ENCODE results near the gene DNAH11.
"Not testable (repeated sequence)": the region's sequence is repeated elsewhere in the genome, so short reads cannot be mapped to it uniquely, and the experiment has no call there.

Gene DNAH11

DNA sequence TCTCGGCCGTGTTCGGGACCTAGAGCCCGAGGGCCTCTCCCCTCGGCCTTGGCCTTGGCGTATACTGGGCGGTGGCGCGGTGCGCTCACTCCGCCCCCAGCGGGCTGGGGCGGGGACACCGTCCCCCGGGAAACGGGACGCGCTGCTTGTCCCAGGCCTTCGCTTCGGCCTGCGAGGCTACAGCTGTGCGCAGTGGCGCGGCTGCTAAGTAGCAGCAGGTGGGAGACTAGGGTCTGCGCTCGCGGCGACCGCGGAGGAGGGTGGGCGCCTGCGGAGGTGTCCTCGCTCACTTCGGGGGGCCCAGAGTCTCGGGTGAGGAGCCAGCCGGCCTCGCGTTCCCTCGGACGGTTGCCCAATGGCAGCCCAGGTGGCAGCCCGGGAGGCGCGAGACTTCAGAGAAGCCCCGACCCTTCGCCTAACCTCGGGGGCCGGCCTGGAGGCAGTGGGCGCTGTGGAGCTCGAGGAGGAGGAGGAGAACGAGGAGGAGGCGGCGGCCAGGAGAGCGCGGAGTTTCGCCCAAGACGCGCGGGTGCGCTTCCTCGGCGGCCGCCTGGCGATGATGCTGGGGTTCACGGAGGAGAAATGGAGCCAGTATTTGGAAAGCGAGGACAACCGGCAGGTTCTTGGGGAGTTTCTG, at the start of gene DNAH11:
DNAH11 (plus strand) TSS at position 149 of the 637 bp plus-strand sequence; CDS start at position 356, 207 bp downstream.
- H3K9ac ChIP-seq (ENCODE audit: low read length) = no peak within 1 kb of the TSS
- H3K9me3 ChIP-seq (ENCODE audit: control insufficient read depth, low read length) = no peaks in the 10 kb centered on the region
- H3K4me3 ChIP-seq (ENCODE audit: low read length) = no peak within 1 kb of the TSS
- peaks cover 31% of the 10 kb centered on the region for H3K27me3 ChIP-seq (ENCODE audit: control insufficient read depth, insufficient read depth, low read length)
- peaks cover 8% of the 10 kb centered on the region for H3K4me1 ChIP-seq (ENCODE audit: control insufficient read depth, insufficient read depth, low read length)
- no peaks in the 10 kb centered on the region for H3K36me3 ChIP-seq (ENCODE audit: control insufficient read depth, insufficient read depth, low read length)

DNA sequence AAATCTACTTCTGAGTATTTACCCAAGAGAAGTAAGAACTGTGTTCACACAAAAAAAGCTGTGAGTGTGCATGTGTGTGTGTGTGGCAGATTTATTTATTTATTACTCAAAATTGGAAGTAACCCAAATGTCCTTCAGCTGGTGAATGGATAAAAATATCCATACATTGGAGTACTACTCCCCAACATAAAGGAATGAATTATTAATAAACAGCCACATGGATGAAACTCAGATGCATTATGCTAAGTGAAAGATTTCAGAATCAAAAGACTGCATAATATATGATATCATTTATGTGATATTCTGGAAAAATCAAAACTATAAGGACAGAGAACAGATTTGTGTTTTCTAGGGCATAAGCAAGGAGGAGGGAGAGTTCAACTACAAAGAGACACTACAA, 47.1 kb upstream of the DNAH11 start:
- Histone ChIP-seq H3K9ac (ENCODE audit: low read length) (no peak overlapping the region), H3K27me3 (ENCODE audit: control insufficient read depth, insufficient read depth, low read length) (no peaks in the 10 kb centered on the region), H3K4me1 (ENCODE audit: control insufficient read depth, insufficient read depth, low read length) (no peaks in the 10 kb centered on the region), H3K4me3 (ENCODE audit: low read length) (no peak overlapping the region), H3K9me3 (ENCODE audit: control insufficient read depth, low read length) (no peaks in the 10 kb centered on the region), H3K36me3 (ENCODE audit: control insufficient read depth, insufficient read depth, low read length) (no peaks in the 10 kb centered on the region)

- no peaks in the 10 kb centered on the region for H3K36me3 ChIP-seq (ENCODE audit: control insufficient read depth, insufficient read depth, low read length)
- no peaks in the 10 kb centered on the region for H3K27me3 ChIP-seq (ENCODE audit: control insufficient read depth, insufficient read depth, low read length)
- no peak overlapping the region for H3K4me3 ChIP-seq (ENCODE audit: low read length)
- no peak overlapping the region for H3K9ac ChIP-seq (ENCODE audit: low read length)
- no peaks in the 10 kb centered on the region for H3K9me3 ChIP-seq (ENCODE audit: control insufficient read depth, low read length)
- no peaks in the 10 kb centered on the region for H3K4me1 ChIP-seq (ENCODE audit: control insufficient read depth, insufficient read depth, low read length)
Measured at GRCh38 chr7:21497072-21497471, 45.8 kb upstream of the DNAH11 start.

DNA sequence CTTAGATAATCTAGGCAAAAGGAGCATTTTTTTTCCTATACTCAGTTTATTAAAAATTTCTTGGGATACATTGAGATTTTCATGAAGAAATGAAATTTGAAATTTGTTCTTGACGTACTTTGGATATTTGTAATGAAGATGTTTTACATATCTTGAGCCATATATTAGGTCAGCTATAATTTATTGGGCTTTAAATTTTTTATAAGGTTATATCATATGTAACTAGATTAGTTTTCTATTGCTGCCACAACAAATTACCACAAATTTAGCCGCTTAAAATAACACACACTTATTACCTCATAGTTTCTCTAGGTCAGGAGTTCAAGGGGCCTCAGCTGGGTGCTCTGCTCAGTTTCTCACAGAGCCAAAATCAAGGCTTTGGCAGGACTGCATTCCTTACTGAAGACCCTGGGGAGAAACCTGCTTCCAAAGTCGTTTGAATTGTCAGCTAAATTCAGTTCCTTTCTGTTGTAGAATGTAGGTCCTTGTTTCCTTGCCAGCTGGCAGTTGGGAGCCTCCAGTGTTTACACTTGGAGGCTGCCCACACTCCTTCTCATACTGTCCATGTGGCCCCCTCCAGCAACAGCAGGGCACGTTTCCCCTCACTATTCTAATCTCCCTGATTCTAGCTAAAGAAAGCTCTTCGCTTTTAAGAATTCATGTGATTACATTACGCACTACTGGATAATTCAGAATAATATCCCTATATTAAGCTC, 42.6 kb upstream of the DNAH11 start:
- H3K27me3 ChIP-seq (ENCODE audit: control insufficient read depth, insufficient read depth, low read length) = no peaks in the 10 kb centered on the region
- no peaks in the 10 kb centered on the region for H3K9me3 ChIP-seq (ENCODE audit: control insufficient read depth, low read length)
- H3K36me3 ChIP-seq (ENCODE audit: control insufficient read depth, insufficient read depth, low read length) = no peaks in the 10 kb centered on the region
- H3K4me3 ChIP-seq (ENCODE audit: low read length) = no peak overlapping the region
- no peaks in the 10 kb centered on the region for H3K4me1 ChIP-seq (ENCODE audit: control insufficient read depth, insufficient read depth, low read length)
- H3K9ac ChIP-seq (ENCODE audit: low read length) = no peak overlapping the region

DNA sequence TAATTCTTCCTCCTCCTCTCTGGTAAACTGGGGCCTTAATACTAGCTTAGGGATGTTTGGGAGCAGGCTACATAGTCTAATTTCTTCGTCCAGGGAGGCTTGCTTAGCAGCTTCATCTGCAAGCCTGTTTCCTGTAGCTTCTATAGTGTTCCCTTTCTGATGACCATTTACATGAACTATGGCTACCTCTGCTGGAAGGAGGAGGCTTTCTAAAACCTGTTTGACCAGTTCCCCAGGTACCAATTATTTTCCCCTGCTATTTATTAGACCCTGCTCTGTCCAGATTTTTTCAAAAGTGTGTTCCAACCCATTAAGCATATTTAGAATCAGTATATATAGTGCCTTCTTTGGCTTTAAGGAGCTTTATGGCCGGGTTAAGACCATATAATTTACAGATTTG, 38.8 kb upstream of the DNAH11 start:
- Histone ChIP-seq H3K36me3 (ENCODE audit: control insufficient read depth, insufficient read depth, low read length) (no peaks in the 10 kb centered on the region), H3K9ac (ENCODE audit: low read length) (no peak overlapping the region), H3K4me1 (ENCODE audit: control insufficient read depth, insufficient read depth, low read length) (no peaks in the 10 kb centered on the region), H3K4me3 (ENCODE audit: low read length) (no peak overlapping the region), H3K27me3 (ENCODE audit: control insufficient read depth, insufficient read depth, low read length) (no peaks in the 10 kb centered on the region), H3K9me3 (ENCODE audit: control insufficient read depth, low read length) (no peaks in the 10 kb centered on the region)

GRCh38 chr7:21507627-21508343, 35.1 kb upstream of the DNAH11 start:
- Histone ChIP-seq H3K9me3 (ENCODE audit: control insufficient read depth, low read length) (no peaks in the 10 kb centered on the region), H3K4me3 (ENCODE audit: low read length) (no peak overlapping the region), H3K27me3 (ENCODE audit: control insufficient read depth, insufficient read depth, low read length) (no peaks in the 10 kb centered on the region), H3K36me3 (ENCODE audit: control insufficient read depth, insufficient read depth, low read length) (no peaks in the 10 kb centered on the region), H3K9ac (ENCODE audit: low read length) (no peak overlapping the region), H3K4me1 (ENCODE audit: control insufficient read depth, insufficient read depth, low read length) (no peaks in the 10 kb centered on the region)

DNA sequence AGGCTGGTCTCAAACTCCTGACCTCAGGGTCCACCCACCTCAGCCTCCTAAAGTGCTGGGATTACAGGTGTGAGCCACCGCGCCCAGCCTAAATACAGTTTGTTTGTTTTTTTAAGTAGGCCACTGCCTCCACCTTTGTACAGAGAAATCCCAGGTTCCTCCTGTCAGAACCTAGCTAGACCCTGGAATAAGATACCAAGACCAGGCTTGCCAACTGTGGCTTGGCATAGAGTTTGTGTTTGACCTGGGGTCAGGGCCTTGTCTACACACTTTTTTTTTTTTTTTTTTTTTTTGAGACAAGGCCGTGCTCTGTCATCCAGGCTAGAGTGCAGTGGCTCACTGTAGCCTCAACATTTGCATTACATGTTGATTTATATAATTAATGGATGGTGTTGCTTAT, 34.3 kb upstream of the DNAH11 start:
- no peaks in the 10 kb centered on the region for H3K36me3 ChIP-seq (ENCODE audit: control insufficient read depth, insufficient read depth, low read length)
- H3K27me3 ChIP-seq (ENCODE audit: control insufficient read depth, insufficient read depth, low read length) = no peaks in the 10 kb centered on the region
- no peaks in the 10 kb centered on the region for H3K4me1 ChIP-seq (ENCODE audit: control insufficient read depth, insufficient read depth, low read length)
- H3K9ac ChIP-seq (ENCODE audit: low read length) = no peak overlapping the region
- no peak overlapping the region for H3K4me3 ChIP-seq (ENCODE audit: low read length)
- no peaks in the 10 kb centered on the region for H3K9me3 ChIP-seq (ENCODE audit: control insufficient read depth, low read length)

- H3K9me3 ChIP-seq (ENCODE audit: control insufficient read depth, low read length) = no peaks in the 10 kb centered on the region
- no peaks in the 10 kb centered on the region for H3K4me1 ChIP-seq (ENCODE audit: control insufficient read depth, insufficient read depth, low read length)
- H3K27me3 ChIP-seq (ENCODE audit: control insufficient read depth, insufficient read depth, low read length) = no peaks in the 10 kb centered on the region
- no peak overlapping the region for H3K4me3 ChIP-seq (ENCODE audit: low read length)
- H3K9ac ChIP-seq (ENCODE audit: low read length) = no peak overlapping the region
- H3K36me3 ChIP-seq (ENCODE audit: control insufficient read depth, insufficient read depth, low read length) = no peaks in the 10 kb centered on the region
Measured at GRCh38 chr7:21514062-21514461, 28.8 kb upstream of the DNAH11 start.

DNA sequence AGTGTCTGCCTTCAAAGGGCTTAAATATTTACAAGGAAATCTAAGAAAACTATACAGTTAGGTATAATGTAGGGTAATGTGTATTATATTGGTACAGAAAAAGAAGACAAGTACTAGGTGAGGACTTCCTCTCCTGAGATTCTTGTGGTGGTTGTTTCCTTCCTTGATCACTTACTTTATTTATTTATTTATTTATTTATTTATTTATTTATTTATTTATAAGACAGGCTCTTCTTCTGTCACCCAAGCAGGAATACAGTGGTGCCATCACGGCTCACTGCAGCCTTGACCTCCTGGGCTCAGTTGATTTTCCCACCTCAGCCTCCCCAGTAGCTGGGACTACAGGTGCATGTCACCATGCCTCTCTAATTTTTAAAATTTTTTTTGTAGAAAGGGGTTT, 18.2 kb upstream of the DNAH11 start:
- Histone ChIP-seq H3K4me3 (ENCODE audit: low read length) (no peak overlapping the region), H3K36me3 (ENCODE audit: control insufficient read depth, insufficient read depth, low read length) (no peaks in the 10 kb centered on the region), H3K27me3 (ENCODE audit: control insufficient read depth, insufficient read depth, low read length) (no peaks in the 10 kb centered on the region), H3K4me1 (ENCODE audit: control insufficient read depth, insufficient read depth, low read length) (no peaks in the 10 kb centered on the region), H3K9ac (ENCODE audit: low read length) (no peak overlapping the region), H3K9me3 (ENCODE audit: control insufficient read depth, low read length) (no peaks in the 10 kb centered on the region)

- no peaks in the 10 kb centered on the region for H3K4me1 ChIP-seq (ENCODE audit: control insufficient read depth, insufficient read depth, low read length)
- no peaks in the 10 kb centered on the region for H3K36me3 ChIP-seq (ENCODE audit: control insufficient read depth, insufficient read depth, low read length)
- H3K9ac ChIP-seq (ENCODE audit: low read length) = no peak overlapping the region
- no peaks in the 10 kb centered on the region for H3K27me3 ChIP-seq (ENCODE audit: control insufficient read depth, insufficient read depth, low read length)
- no peaks in the 10 kb centered on the region for H3K9me3 ChIP-seq (ENCODE audit: control insufficient read depth, low read length)
- no peak overlapping the region for H3K4me3 ChIP-seq (ENCODE audit: low read length)
Measured at GRCh38 chr7:21526007-21526406, 16.8 kb upstream of the DNAH11 start.

DNA sequence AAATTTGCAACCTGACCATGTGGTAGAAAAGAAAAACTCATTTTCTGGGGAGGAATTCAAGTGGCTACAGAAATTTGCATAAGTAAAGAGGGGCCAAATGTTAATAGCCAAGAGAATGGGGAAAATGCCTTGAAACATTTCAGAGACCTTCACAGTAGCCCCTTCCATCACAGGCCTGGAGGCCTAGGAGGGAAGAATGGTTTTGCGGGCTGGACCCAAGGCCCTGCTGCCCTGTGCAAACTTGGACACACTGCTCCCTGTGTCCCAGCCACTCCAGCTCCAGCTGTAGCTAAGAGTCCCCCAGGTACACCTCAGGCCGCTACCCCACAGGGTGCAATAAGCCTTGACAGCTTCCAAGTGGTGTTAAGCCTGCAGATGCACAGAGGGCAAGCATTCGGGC, 16.4 kb upstream of the DNAH11 start:
- H3K4me1 ChIP-seq (ENCODE audit: control insufficient read depth, insufficient read depth, low read length) = no peaks in the 10 kb centered on the region
- no peak overlapping the region for H3K4me3 ChIP-seq (ENCODE audit: low read length)
- no peak overlapping the region for H3K9ac ChIP-seq (ENCODE audit: low read length)
- H3K9me3 ChIP-seq (ENCODE audit: control insufficient read depth, low read length) = no peaks in the 10 kb centered on the region
- no peaks in the 10 kb centered on the region for H3K27me3 ChIP-seq (ENCODE audit: control insufficient read depth, insufficient read depth, low read length)
- H3K36me3 ChIP-seq (ENCODE audit: control insufficient read depth, insufficient read depth, low read length) = no peaks in the 10 kb centered on the region

GRCh38 chr7:21532485-21532884, 10.4 kb upstream of the DNAH11 start:
- H3K4me1 ChIP-seq (ENCODE audit: control insufficient read depth, insufficient read depth, low read length); H3K9ac ChIP-seq (ENCODE audit: low read length); H3K9me3 ChIP-seq (ENCODE audit: control insufficient read depth, low read length); H3K36me3 ChIP-seq (ENCODE audit: control insufficient read depth, insufficient read depth, low read length); H3K4me3 ChIP-seq (ENCODE audit: low read length); H3K27me3 ChIP-seq (ENCODE audit: control insufficient read depth, insufficient read depth, low read length): not testable (repeated sequence)
